ENCODE results near the gene SPOP.
"Not testable (repeated sequence)": the region's sequence is repeated elsewhere in the genome, so short reads cannot be mapped to it uniquely, and the experiment has no call there.

The SPOP gene

DNA sequence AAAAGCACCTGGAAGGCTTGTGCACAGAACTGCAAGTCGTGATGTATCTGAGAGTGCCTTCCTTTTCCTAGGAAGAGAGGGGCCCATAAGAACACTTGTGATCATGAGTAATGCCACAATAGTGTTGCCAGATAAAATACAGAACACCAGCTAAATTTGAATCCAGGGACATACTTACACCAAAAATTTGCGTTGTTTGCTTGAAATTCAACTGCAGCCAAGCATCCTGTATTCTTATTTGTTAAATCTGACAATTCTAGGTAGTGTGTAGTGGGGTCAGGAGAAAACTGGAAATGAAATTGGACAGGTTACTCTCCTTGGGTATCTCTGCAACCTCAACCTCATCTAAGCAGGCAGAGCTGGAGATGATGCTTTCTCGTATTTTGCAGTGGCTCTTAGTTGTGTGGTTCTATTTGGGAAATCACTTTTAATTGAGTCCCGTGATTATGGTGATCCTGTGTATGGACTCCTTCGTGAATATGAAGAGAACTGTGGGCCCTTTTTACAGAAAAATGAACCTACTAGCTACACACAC lies 17.9 kb upstream of the SPOP start:
- DNase-seq (ENCODE audit: low read depth), result no peak

DNA sequence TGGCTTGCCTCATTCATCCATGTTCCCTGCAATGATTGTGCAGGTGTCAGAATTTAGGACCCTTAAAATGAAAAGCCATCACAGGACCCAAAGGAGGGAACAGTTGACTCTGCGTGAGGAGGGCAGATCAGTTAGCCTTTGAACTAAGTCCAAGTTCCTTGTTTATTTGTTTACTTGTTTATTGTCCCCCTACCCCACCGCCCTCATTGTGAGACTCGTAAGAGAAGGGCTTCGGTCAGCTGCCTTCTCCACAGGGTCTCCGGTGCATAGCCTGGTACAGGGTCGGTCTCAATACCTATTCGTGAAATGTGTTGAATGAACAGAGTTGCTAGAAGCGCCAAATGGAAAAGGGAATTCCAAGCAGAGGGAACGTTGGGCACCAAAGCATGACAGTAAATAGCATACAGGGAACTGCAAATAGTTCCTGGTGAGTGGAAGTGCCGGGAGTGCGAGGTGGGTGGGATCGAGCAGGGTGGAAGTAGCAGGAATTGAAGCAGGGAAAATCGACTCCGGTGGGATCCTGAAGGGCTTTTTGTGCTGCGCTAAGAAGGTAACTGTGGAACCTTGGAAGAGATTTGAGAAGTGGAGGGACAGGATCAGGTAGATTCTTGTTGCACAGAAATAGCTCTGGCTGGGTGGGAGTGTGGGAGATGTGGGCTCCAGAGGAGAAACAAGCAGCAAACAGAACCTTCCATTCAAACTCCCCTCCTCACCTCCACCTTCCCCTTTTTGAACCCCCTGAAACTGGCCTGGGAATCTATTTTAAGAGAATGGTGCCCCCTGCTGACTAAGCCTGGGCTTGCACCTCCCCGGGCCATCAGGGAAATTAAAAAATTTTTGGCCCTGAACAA lies 17.2 kb upstream of the SPOP start:
- DNase-seq (ENCODE audit: low read depth), result no peak

DNA sequence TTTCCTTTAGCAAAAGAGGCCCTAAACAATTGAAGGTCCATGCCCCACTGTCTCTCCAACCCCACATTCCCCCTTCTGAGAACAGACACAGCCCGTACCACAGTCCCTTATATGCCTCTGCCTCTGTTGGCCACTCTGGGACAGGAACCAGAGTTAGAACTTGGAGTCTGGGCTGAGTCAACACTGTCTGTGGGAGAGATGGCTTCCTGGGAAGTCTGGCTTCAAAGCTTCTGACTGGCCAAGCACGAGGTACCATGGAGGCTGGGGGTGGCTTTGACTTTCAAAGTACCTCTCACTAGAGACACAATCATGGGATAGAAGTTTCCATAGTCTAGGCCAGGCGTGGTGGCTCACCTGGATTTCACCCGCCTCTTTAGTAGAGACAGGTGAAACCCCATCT lies 14.9 kb upstream of the SPOP start:
- DNase-seq (ENCODE audit: low read depth), result no peak

DNA sequence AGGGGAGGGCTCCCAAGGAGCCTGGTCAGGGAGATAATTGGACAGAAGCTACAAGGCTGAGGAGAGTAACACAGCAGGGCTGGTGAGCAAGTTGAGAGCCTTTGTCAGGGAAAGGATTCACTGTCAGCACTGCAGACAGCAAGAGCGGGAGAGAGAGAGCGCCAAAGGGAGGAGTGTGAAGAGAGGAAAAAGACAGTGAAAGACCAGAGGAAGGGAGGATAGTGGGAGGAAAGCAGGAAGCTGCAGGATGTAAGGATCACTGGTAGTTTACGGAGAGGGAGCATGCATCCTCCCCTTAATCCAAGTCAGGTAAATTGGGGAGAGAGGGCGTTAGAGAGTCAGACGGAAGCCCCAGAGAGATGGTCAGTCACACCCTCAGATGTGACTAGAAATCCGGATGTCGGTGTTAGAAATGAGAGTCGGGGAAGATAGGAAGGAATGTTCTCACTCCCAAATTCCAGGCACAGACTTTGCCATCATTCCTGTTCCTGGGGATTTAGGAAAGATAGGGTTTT lies 13.8 kb upstream of the SPOP start:
- DNase-seq (ENCODE audit: low read depth), result no peak

GRCh38 chr17:49691086-49691676 lies 13.3 kb upstream of the SPOP start:
- no peak for DNase-seq (ENCODE audit: low read depth)

GRCh38 chr17:49690256-49690655 lies 12.4 kb upstream of the SPOP start:
- DNase-seq (ENCODE audit: low read depth), result no peak

GRCh38 chr17:49688848-49689247 lies 11.0 kb upstream of the SPOP start:
- DNase-seq (ENCODE audit: low read depth), result no peak

GRCh38 chr17:49687878-49688491 lies 10.1 kb upstream of the SPOP start:
- DNase-seq (ENCODE audit: low read depth), result no peak

- DNase-seq (ENCODE audit: low read depth), result no peak
These were observed 3.4 kb upstream of the SPOP start for GRCh38 chr17:49681106-49681979.

GRCh38 chr17:49680314-49680713 lies 2.4 kb upstream of the SPOP start:
- DNase-seq (ENCODE audit: low read depth), result no peak

DNA sequence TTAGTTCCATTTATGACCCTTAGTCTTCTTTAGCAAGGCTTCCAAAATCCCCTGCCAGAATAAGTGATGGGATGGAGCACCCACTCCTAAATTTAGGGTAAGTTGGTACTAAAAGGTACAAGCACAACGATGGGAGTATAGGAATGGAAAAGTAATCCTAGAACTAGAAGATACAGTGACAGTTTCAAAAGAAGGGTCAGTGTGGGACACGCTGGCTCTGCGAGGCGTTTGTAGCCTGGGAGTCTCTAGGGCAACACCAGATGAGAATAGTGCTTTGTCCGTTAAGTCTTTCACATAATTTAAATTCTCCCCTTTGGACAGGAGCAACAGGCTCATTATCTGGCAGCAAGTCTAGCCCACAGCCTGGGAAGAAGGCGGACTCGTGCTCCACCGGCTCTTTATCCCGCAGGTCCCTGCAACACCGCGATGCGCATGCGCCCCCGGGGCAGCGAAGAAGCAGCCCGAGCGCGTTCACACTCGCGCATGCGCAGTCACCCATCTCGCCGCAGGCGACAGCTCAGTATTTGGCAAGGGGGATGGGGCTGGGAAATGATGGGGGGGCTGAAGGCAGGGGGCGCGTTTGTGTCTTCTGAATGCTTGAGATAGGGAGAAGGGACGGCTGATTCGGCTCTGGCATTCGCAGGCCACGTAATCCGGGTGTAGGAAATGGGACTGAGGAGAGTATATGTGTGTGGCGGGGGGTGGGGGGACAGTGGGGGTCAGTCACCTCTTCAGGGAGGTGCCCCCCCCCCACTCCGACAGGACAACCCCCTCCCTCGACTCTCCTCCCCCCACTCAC lies 564 bp downstream of the SPOP start:
- peak; percentile 75 for DNase-seq (ENCODE audit: low read depth)

DNA sequence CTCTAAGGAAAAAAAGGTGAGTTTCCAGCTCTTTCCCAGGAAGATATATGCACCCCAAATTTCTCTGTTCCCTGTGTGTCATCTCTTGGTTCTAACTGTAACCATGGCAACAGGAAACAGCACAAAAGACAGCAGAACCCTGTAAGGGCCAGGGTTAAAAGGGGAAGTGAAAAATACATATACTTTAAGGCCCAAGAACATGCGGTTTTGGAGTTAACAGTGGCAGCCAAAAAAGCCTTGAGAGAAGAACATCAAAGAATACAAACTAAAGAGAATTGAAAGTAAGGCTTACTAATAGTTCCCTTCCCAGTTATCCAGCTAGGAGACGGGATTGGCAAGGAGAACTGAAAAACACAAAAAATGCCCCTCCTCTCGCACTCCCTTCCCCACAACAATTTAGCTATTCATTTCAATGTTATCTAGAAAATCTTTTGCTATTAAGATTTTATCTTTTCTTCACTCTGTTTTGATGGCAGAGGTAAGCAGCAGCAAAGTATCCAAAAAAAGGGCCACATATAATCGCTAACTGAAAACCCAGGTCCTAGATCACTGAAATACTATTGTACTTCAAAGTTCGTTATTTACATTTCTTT lies 1.5 kb downstream of the SPOP start:
- DNase-seq (ENCODE audit: low read depth), result no peak

DNA sequence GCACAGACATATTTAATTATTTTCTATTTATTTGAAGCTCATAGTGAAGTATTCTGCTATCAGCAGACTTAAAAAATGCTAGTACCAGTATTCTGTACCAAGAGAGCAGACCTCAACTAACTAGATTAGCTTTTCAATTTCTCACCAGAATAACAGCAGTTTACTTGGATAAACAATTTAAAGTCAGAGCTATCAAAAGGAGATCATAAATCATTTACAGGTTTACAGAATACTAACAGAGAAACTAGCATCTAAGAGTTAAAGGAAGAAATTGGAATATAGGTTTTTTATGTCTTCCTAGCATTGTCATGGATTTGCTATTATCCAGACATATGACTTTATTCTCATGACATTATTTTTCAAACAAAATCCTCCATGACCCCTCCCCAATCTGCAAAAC lies 3.4 kb downstream of the SPOP start:
- DNase-seq (ENCODE audit: low read depth), result no peak

- DNase-seq (ENCODE audit: low read depth), result not testable (repeated sequence)
These were observed 4.2 kb downstream of the SPOP start for GRCh38 chr17:49673679-49674078.

GRCh38 chr17:49670641-49671040 lies 7.3 kb downstream of the SPOP start:
- no peak for DNase-seq (ENCODE audit: low read depth)

GRCh38 chr17:49670002-49670401 lies 7.9 kb downstream of the SPOP start:
- no peak for DNase-seq (ENCODE audit: low read depth)

DNA sequence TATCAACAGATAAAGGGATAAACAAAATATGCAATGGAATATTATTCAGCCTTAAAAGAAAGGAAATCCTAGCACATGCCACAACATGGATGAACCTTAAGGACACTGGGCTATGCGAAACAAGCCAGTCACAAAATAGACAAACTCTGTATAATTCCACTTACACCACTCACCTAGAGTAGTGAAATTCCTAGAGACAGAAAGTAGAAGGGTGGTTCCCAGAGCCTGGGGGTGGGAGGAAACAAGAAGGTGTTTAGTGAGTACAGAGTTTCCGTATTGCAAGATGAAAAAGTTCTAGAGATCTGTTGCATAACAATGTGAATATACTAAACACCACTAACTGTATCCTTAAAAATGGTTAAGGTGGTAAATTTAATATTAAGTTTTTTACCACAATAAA lies 10.0 kb downstream of the SPOP start:
- DNase-seq (ENCODE audit: low read depth), result no peak

DNA sequence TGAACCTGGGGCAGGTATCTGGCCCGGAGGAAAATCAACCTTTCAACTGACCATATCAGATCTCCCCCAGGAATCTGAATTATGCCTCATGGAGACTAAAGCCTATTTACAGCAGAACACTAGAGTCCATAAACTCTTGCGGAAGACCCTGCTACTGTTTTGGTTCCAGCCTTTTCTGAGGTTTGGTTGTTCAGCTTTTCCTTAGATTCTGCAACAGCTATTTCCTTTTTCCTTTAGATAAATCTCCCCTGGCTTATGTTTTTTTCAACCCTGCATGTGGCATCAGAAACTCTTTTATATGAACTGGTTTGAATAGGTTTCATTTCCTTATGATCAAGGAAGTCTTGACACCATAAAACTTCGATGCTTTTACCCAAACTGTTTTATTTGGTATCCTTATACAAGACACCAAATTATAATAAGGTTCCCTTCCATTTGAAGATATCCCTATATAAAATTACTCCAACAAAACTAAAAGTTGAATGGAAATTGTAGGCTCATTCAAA lies 13.1 kb downstream of the SPOP start:
- DNase-seq (ENCODE audit: low read depth), result no peak

GRCh38 chr17:49659661-49660382 lies 18.1 kb downstream of the SPOP start:
- DNase-seq (ENCODE audit: low read depth), result no peak

DNA sequence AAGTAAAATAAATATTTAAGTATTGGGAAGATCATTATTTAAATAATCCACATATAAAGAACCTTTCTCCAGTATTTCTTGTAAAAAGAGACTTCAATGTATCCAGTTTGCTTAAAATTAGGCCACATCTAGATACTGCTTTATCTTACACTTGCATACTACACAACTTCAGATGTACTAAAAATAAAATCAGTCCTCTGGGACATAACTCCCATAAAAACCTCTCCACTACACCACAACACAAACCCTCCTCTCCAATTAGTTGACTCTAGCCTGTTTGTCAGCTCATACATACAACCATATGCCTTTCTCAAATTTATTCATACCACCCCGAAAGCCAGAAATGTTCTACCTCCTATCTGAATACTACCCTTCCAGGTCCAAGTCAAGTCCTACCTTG lies 21.6 kb downstream of the SPOP start:
- DNase-seq (ENCODE audit: low read depth), result no peak

Data from non-pigmented ciliary epithelial cell (primary cell).